ENCODE results near the gene MYO16. TPM values are rescaled to one million over a fixed set of nuclear protein-coding genes. Genes with fewer than 3 reads are reported as not detected.

The MYO16 gene
- total and polyA plus RNA-seq, 3 experiments from 2014 or later, result 0.15 to 0.38 TPM; not detected in 1

- ChIA-PET POLR2A (no interaction called here), CTCF (no interaction called here)
- Mint-ChIP-seq H3K27ac (no peak overlapping the region), H3K27me3 (peaks cover 0 to 1% of the 10 kb centered on the region in 2 donors), H3K4me1 (no peaks in the 10 kb centered on the region), H3K4me3 (no peak overlapping the region), H3K9me3 (peaks cover 0 to 12% (median 2%) of the 10 kb centered on the region in 5 donors), H3K36me3 (no peaks in the 10 kb centered on the region)
- no peaks in the 10 kb centered on the region for H3K36me3 ChIP-seq (ENCODE audit: insufficient read depth, low read length)
- no peaks in the 10 kb centered on the region for H3K4me1 ChIP-seq (ENCODE audit: insufficient read depth, low read length)
- DNase-seq, result no peak
- no peaks in the 10 kb centered on the region for H3K9me3 ChIP-seq (ENCODE audit: low read length)
- no peaks in the 10 kb centered on the region for H3K27me3 ChIP-seq (ENCODE audit: insufficient read depth, low read length, poor library complexity, severe bottlenecking)
- no peak overlapping the region for H3K4me3 ChIP-seq (ENCODE audit: low read length)
- no peak overlapping the region for H3K27ac ChIP-seq (ENCODE audit: low read depth, low read length)
These were observed 198.8 kb downstream of the MYO16 start for GRCh38 chr13:108828086-108828815.

DNA sequence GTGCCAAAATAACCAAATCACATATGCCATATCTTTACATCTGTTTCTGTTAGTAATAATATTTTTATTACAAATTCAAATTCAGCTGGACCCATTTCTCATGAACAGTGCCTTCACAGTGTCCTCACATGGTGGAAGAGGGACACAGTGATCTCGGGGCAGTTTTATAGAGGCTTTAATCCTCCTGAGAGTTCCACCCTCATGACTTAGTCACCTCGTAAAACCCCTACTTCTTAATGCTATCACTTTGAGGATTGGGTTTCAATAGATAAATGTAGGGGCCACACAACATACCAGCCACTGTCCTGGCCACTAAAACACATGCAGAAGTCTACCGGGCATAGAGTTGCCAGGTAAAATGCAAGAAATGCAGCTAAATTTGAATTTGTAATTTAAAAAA, 201.5 kb downstream of the MYO16 start:
- no peak for DNase-seq
- POLR2A ChIA-PET, result no interaction called here
- no peak overlapping the region for H3K27ac Mint-ChIP-seq
- Histone ChIP-seq H3K36me3 (ENCODE audit: insufficient read depth, low read length) (no peaks in the 10 kb centered on the region), H3K9me3 (ENCODE audit: low read length) (no peaks in the 10 kb centered on the region), H3K4me1 (ENCODE audit: insufficient read depth, low read length) (no peaks in the 10 kb centered on the region), H3K27me3 (ENCODE audit: insufficient read depth, low read length, poor library complexity, severe bottlenecking) (no peaks in the 10 kb centered on the region), H3K4me3 (ENCODE audit: low read length) (no peak overlapping the region), H3K27ac (ENCODE audit: low read depth, low read length) (no peak overlapping the region)
- H3K36me3 Mint-ChIP-seq, result no peaks in the 10 kb centered on the region
- H3K4me3 Mint-ChIP-seq, result no peak overlapping the region
- peaks cover 0 to 12% (median 2%) of the 10 kb centered on the region in 5 donors for H3K9me3 Mint-ChIP-seq
- no peaks in the 10 kb centered on the region for H3K4me1 Mint-ChIP-seq
- no peaks in the 10 kb centered on the region for H3K27me3 Mint-ChIP-seq
- CTCF ChIA-PET, result no interaction called here

DNA sequence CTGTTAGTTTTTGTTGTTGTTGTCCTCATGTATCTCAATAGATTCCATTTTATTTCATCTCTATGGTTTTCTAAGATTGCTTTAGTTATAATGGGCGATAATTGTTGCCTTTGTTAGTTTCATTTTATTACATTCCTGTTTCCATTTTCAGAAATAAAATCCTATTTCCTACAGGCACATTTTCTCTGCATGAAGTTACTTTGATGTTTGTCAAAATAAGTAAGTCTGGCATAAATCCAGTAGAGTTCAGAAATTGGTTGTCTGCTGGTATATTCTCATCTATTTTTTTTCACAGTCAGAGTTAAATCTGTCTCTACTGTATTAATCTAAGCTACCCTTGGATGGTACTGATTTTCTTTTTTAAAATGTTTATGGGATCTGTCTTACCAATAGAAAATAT, 204.1 kb downstream of the MYO16 start:
- Histone ChIP-seq H3K27ac (ENCODE audit: low read depth, low read length) (no peak overlapping the region), H3K4me3 (ENCODE audit: low read length) (no peak overlapping the region), H3K27me3 (ENCODE audit: insufficient read depth, low read length, poor library complexity, severe bottlenecking) (no peaks in the 10 kb centered on the region), H3K36me3 (ENCODE audit: insufficient read depth, low read length) (no peaks in the 10 kb centered on the region), H3K4me1 (ENCODE audit: insufficient read depth, low read length) (no peaks in the 10 kb centered on the region), H3K9me3 (ENCODE audit: low read length) (no peaks in the 10 kb centered on the region)
- H3K9me3 Mint-ChIP-seq, result peaks cover 0 to 7% (median 0%) of the 10 kb centered on the region in 5 donors
- peak overlapping the region in 1 of 8 donors; percentile 47 for H3K27ac Mint-ChIP-seq
- POLR2A ChIA-PET, result interaction anchor here (0.6 kb wide), 1 partner anchor 127 kb away, joined by 4 read pairs; no protein-coding TSS in a partner anchor
- DNase-seq, result no peak
- H3K4me1 Mint-ChIP-seq, result no peaks in the 10 kb centered on the region
- no peaks in the 10 kb centered on the region for H3K27me3 Mint-ChIP-seq
- no peak overlapping the region for H3K4me3 Mint-ChIP-seq
- CTCF ChIA-PET, result no interaction called here
- H3K36me3 Mint-ChIP-seq, result no peaks in the 10 kb centered on the region

GRCh38 chr13:108834193-108834592, 204.8 kb downstream of the MYO16 start:
- Mint-ChIP-seq H3K27me3 (no peaks in the 10 kb centered on the region), H3K27ac (no peak overlapping the region), H3K4me1 (no peaks in the 10 kb centered on the region), H3K36me3 (no peaks in the 10 kb centered on the region), H3K9me3 (peaks cover 0 to 6% (median 0%) of the 10 kb centered on the region in 5 donors), H3K4me3 (no peak overlapping the region)
- no peak for DNase-seq
- ChIA-PET CTCF (no interaction called here), POLR2A (no interaction called here)
- H3K4me1 ChIP-seq (ENCODE audit: insufficient read depth, low read length), result no peaks in the 10 kb centered on the region
- no peak overlapping the region for H3K27ac ChIP-seq (ENCODE audit: low read depth, low read length)
- H3K36me3 ChIP-seq (ENCODE audit: insufficient read depth, low read length), result no peaks in the 10 kb centered on the region
- no peak overlapping the region for H3K4me3 ChIP-seq (ENCODE audit: low read length)
- no peaks in the 10 kb centered on the region for H3K27me3 ChIP-seq (ENCODE audit: insufficient read depth, low read length, poor library complexity, severe bottlenecking)
- no peaks in the 10 kb centered on the region for H3K9me3 ChIP-seq (ENCODE audit: low read length)

DNA sequence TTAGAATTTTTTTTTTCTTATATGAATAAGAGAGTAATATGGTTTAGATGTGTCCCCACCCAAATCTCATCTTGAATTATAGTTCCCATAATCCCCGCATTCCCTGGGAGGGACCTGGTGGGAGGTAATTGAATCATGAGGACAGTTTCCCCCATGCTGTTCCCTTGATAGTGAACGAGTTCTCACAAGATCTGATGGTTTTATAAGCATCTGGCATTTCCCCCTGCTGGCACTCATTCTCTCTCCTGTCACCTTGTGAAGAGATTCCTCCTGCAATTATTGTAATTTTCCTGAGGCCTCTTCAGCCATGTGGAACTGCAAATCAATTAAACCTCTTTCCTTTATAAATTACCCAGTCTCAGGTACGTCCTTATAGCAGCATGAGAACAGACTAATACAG, 205.7 kb downstream of the MYO16 start:
- Mint-ChIP-seq H3K27ac (no peak overlapping the region), H3K4me1 (no peaks in the 10 kb centered on the region), H3K4me3 (no peak overlapping the region), H3K36me3 (no peaks in the 10 kb centered on the region), H3K9me3 (peaks cover 0 to 6% (median 0%) of the 10 kb centered on the region in 5 donors), H3K27me3 (no peaks in the 10 kb centered on the region)
- no peaks in the 10 kb centered on the region for H3K36me3 ChIP-seq (ENCODE audit: insufficient read depth, low read length)
- no peak overlapping the region for H3K27ac ChIP-seq (ENCODE audit: low read depth, low read length)
- no peaks in the 10 kb centered on the region for H3K4me1 ChIP-seq (ENCODE audit: insufficient read depth, low read length)
- H3K4me3 ChIP-seq (ENCODE audit: low read length), result no peak overlapping the region
- POLR2A ChIA-PET, result no interaction called here
- CTCF ChIA-PET, result no interaction called here
- H3K9me3 ChIP-seq (ENCODE audit: low read length), result no peaks in the 10 kb centered on the region
- DNase-seq, result no peak
- H3K27me3 ChIP-seq (ENCODE audit: insufficient read depth, low read length, poor library complexity, severe bottlenecking), result no peaks in the 10 kb centered on the region

DNA sequence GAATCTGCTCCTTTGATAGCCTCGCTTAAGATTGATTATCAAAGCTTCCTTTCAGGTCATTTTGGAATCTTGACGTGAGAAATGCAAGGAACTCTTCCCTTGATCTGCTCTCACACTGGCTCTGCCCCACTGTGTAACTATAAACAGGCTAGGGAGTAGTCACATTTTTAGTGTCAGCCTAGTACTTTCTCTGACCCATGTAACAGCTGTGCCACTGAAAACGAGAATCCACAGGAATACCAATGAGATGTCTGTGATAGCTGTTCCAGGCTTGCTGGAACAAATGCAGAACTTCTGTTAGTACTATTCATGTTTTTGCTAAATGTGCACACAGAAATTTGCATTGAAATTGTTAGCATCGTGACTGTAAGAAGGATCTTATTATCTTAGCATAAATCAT, 221.3 kb downstream of the MYO16 start:
- H3K9me3 Mint-ChIP-seq, result peaks cover 0 to 4% (median 2%) of the 10 kb centered on the region in 5 donors

GRCh38 chr13:108851660-108852059, 222.2 kb downstream of the MYO16 start:
- ChIA-PET CTCF (no interaction called here), POLR2A (no interaction called here)
- Histone ChIP-seq H3K9me3 (ENCODE audit: low read length) (no peaks in the 10 kb centered on the region), H3K36me3 (ENCODE audit: insufficient read depth, low read length) (no peaks in the 10 kb centered on the region), H3K27ac (ENCODE audit: low read depth, low read length) (no peak overlapping the region), H3K27me3 (ENCODE audit: insufficient read depth, low read length, poor library complexity, severe bottlenecking) (no peaks in the 10 kb centered on the region), H3K4me1 (ENCODE audit: insufficient read depth, low read length) (no peaks in the 10 kb centered on the region), H3K4me3 (ENCODE audit: low read length) (no peak overlapping the region)
- Mint-ChIP-seq H3K36me3 (no peaks in the 10 kb centered on the region), H3K9me3 (peaks cover 0 to 4% (median 2%) of the 10 kb centered on the region in 5 donors), H3K4me1 (peaks cover 0 to 8% (median 0%) of the 10 kb centered on the region in 3 donors), H3K4me3 (no peak overlapping the region), H3K27me3 (peaks cover 0 to 3% of the 10 kb centered on the region in 2 donors), H3K27ac (peak overlapping the region in 1 of 8 donors; percentile 22)
- no peak for DNase-seq

More for the DNA sequence above, 221.3 kb downstream of the MYO16 start:
- no peak overlapping the region for H3K27ac Mint-ChIP-seq
- H3K4me3 Mint-ChIP-seq, result no peak overlapping the region
- DNase-seq, result no peak
- H3K4me1 ChIP-seq (ENCODE audit: insufficient read depth, low read length), result no peaks in the 10 kb centered on the region
- H3K36me3 Mint-ChIP-seq, result no peaks in the 10 kb centered on the region
- POLR2A ChIA-PET, result no interaction called here
- no peak overlapping the region for H3K4me3 ChIP-seq (ENCODE audit: low read length)
- H3K9me3 ChIP-seq (ENCODE audit: low read length), result no peaks in the 10 kb centered on the region
- no peaks in the 10 kb centered on the region for H3K36me3 ChIP-seq (ENCODE audit: insufficient read depth, low read length)
- no peaks in the 10 kb centered on the region for H3K27me3 ChIP-seq (ENCODE audit: insufficient read depth, low read length, poor library complexity, severe bottlenecking)
- H3K27ac ChIP-seq (ENCODE audit: low read depth, low read length), result no peak overlapping the region
- peaks cover 0 to 3% of the 10 kb centered on the region in 2 donors for H3K27me3 Mint-ChIP-seq
- peaks cover 0 to 2% (median 0%) of the 10 kb centered on the region in 3 donors for H3K4me1 Mint-ChIP-seq
- CTCF ChIA-PET, result no interaction called here

- Mint-ChIP-seq H3K9me3 (peaks cover 0 to 4% (median 2%) of the 10 kb centered on the region in 5 donors), H3K27me3 (peaks cover 0 to 3% of the 10 kb centered on the region in 2 donors), H3K4me1 (peaks cover 0 to 8% (median 0%) of the 10 kb centered on the region in 3 donors), H3K36me3 (no peaks in the 10 kb centered on the region), H3K27ac (no peak overlapping the region), H3K4me3 (no peak overlapping the region)
- no peak overlapping the region for H3K27ac ChIP-seq (ENCODE audit: low read depth, low read length)
- CTCF ChIA-PET, result no interaction called here
- no peaks in the 10 kb centered on the region for H3K27me3 ChIP-seq (ENCODE audit: insufficient read depth, low read length, poor library complexity, severe bottlenecking)
- POLR2A ChIA-PET, result no interaction called here
- no peaks in the 10 kb centered on the region for H3K4me1 ChIP-seq (ENCODE audit: insufficient read depth, low read length)
- no peaks in the 10 kb centered on the region for H3K9me3 ChIP-seq (ENCODE audit: low read length)
- H3K4me3 ChIP-seq (ENCODE audit: low read length), result no peak overlapping the region
- no peaks in the 10 kb centered on the region for H3K36me3 ChIP-seq (ENCODE audit: insufficient read depth, low read length)
- no peak for DNase-seq
These were observed 223.6 kb downstream of the MYO16 start for GRCh38 chr13:108853031-108853430.

Measured in CD8-positive, alpha-beta memory T cell (primary cell).